HepG2 (cell line): Measurements from ENCODE around the gene FURIN. TPM values are rescaled to one million over a fixed set of nuclear protein-coding genes. Genes with fewer than 3 reads are reported as not detected.

Source experiments
- CHD4 ChIP-seq: fragments of 200-600 bp; sonication (generic); IDR thresholded peaks from 2 replicates; pipeline ENCODE4 v1.7.0; 2017; ENCODE audit warnings: mild to moderate bottlenecking, low read length, borderline replicate concordance
- EEA1 ChIP-seq: sonication (generic); formaldehyde crosslinking; IDR thresholded peaks from 2 replicates; pipeline ENCODE4 v1.5.1; 2020; ENCODE audit warnings: mild to moderate bottlenecking, missing genetic modification reagents, borderline replicate concordance
- NR3C1 ChIP-seq: sonication (generic); formaldehyde crosslinking; IDR thresholded peaks from 2 replicates; pipeline ENCODE4 v1.4.0; 2020; ENCODE audit warnings: missing genetic modification reagents
- UBTF ChIP-seq: sonication (generic); formaldehyde crosslinking; IDR thresholded peaks from 2 replicates; pipeline ENCODE4 v1.4.0; 2020; ENCODE audit warnings: mild to moderate bottlenecking, missing genetic modification reagents
- ZNF280D ChIP-seq: sonication (generic); formaldehyde crosslinking; IDR thresholded peaks from 2 replicates; pipeline ENCODE4 v1.5.1; 2020; ENCODE audit warnings: mild to moderate bottlenecking, missing genetic modification reagents
- polyA plus RNA-seq, 8 experiments: library from polyadenylated mRNA; depleted of rRNA in 3 of 8; stranded (reverse) in 7 of 8; unstranded in 1 of 8; fragments of >200 nt; fragmentation: Illumina TruSeq in 4 of 8; extraction: Trizol in 4 of 8; gene quantifications; 2 replicates each; pipeline versions ENCODE4 v1.2.1 to v1.2.3, GENCODE V29; 2011 to 2016; ENCODE audit warnings: low read depth in 4 of 8, missing spikeins in 1 of 8, mixed read lengths in 1 of 8; ENCODE audit not compliant: insufficient read depth in 1 of 8
- total RNA-seq, 5 experiments: library from RNA; depleted of rRNA; stranded (reverse); fragments of >200 nt; fragmentation: Illumina TruSeq; extraction: Trizol; gene quantifications; 2 replicates each; pipeline ENCODE4 v1.2.3, GENCODE V29; 2016; ENCODE audit warnings: low read depth in 1 of 5
- TF ChIP-seq, protein P1 (sequence below): sonication (generic); IDR thresholded peaks from 2 replicates; pipeline ENCODE4 v1.6.1; 2016; ENCODE audit warnings: low read depth, borderline replicate concordance

FURIN gene
- total and polyA plus RNA-seq, 2 of the 13 experiments (the other 11 are each of a cell fraction or from before 2014, with no cell fraction given), result 15.2 to 17.4 TPM

DNA sequence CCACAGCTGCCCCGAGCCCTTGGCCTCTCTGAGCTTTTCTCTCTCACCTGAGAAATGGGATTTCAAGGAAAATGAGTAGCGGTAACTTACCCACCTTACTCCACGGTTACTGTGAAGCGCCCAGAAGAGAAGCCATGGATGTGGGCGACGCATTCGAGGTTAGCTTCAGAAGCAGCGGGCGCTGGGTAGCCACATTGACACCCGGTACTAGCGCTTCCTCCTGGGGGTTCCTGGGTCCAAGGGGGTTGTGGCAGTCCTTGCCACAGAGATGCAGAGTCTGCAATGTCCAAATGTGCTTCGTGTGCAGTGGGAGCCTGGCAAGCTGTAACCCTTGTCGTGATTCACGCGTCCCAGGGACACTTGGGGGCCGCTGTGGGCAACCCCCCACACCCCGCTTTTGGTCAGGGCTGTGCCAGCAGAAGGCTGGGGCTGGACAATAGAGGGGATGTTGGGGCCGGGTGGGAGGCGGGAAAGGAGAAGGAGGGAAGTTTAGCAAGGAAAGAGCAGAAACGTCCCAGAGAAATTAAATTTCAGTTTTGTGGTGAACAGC lies 41.4 kb upstream of the FURIN start (continued):
- TF ChIP-seq UBTF (CRISPR knock-in tag), result no peak
- TF ChIP-seq, protein P1, sequence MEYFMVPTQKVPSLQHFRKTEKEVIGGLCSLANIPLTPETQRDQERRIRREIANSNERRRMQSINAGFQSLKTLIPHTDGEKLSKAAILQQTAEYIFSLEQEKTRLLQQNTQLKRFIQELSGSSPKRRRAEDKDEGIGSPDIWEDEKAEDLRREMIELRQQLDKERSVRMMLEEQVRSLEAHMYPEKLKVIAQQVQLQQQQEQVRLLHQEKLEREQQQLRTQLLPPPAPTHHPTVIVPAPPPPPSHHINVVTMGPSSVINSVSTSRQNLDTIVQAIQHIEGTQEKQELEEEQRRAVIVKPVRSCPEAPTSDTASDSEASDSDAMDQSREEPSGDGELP, result no peak
- TF ChIP-seq NR3C1 (CRISPR knock-in tag), result no peak
- no peak for TF ChIP-seq ZNF280D (CRISPR knock-in tag)
- TF ChIP-seq EEA1, result no peak
- no peak for TF ChIP-seq CHD4
